ENCODE measurements around the gene SNUPN.

Gene SNUPN

GRCh38 chr15:75625542-75626347 is at the start of gene SNUPN:
TSS of gene SNUPN (minus strand) at chr15:75625725. CDS start at chr15:75621051, 4,674 bp downstream.
- peak; percentile 83 for DNase-seq (ENCODE audit: low read depth in 2 of 2)

- DNase-seq (ENCODE audit: low read depth in 2 of 2), result no peak
Observed at GRCh38 chr15:75674366-75674765, 48.8 kb upstream of the SNUPN start.

- DNase-seq (ENCODE audit: low read depth in 2 of 2), result no peak
Observed at GRCh38 chr15:75673426-75674235, 48.1 kb upstream of the SNUPN start.

GRCh38 chr15:75672646-75673425 is 47.3 kb upstream of the SNUPN start:
- no peak for DNase-seq (ENCODE audit: low read depth in 2 of 2)

GRCh38 chr15:75671730-75672602 is 46.4 kb upstream of the SNUPN start:
- no peak for DNase-seq (ENCODE audit: low read depth in 2 of 2)

- DNase-seq (ENCODE audit: low read depth in 2 of 2), result no peak
Observed at GRCh38 chr15:75669879-75670212, 44.3 kb upstream of the SNUPN start.

- DNase-seq (ENCODE audit: low read depth in 2 of 2), result no peak
Observed at GRCh38 chr15:75669191-75669878, 43.8 kb upstream of the SNUPN start.

GRCh38 chr15:75666823-75667501 is 41.4 kb upstream of the SNUPN start:
- DNase-seq (ENCODE audit: low read depth in 2 of 2), result no peak

GRCh38 chr15:75663931-75664421 is 38.5 kb upstream of the SNUPN start:
- DNase-seq (ENCODE audit: low read depth in 2 of 2), result no peak

- no peak for DNase-seq (ENCODE audit: low read depth in 2 of 2)
Observed at GRCh38 chr15:75662823-75663519, 37.4 kb upstream of the SNUPN start.

- DNase-seq (ENCODE audit: low read depth in 2 of 2), result no peak
Observed at GRCh38 chr15:75661756-75662140, 36.2 kb upstream of the SNUPN start.

GRCh38 chr15:75661100-75661755 is 35.7 kb upstream of the SNUPN start:
- no peak for DNase-seq (ENCODE audit: low read depth in 2 of 2)

GRCh38 chr15:75659928-75660645 is 34.6 kb upstream of the SNUPN start:
- DNase-seq (ENCODE audit: low read depth in 2 of 2), result no peak

- DNase-seq (ENCODE audit: low read depth in 2 of 2), result no peak
Observed at GRCh38 chr15:75659141-75659771, 33.7 kb upstream of the SNUPN start.

- no peak for DNase-seq (ENCODE audit: low read depth in 2 of 2)
Observed at GRCh38 chr15:75656813-75657212, 31.3 kb upstream of the SNUPN start.

GRCh38 chr15:75656331-75656730 is 30.8 kb upstream of the SNUPN start:
- no peak for DNase-seq (ENCODE audit: low read depth in 2 of 2)

- no peak for DNase-seq (ENCODE audit: low read depth in 2 of 2)
Observed at GRCh38 chr15:75655931-75656330, 30.4 kb upstream of the SNUPN start.
